ENCODE measurements around the gene ZNF709.
"Not testable (repeated sequence)": the region's sequence is repeated elsewhere in the genome, so short reads cannot be mapped to it uniquely, and the experiment has no call there.

Gene ZNF709

DNA sequence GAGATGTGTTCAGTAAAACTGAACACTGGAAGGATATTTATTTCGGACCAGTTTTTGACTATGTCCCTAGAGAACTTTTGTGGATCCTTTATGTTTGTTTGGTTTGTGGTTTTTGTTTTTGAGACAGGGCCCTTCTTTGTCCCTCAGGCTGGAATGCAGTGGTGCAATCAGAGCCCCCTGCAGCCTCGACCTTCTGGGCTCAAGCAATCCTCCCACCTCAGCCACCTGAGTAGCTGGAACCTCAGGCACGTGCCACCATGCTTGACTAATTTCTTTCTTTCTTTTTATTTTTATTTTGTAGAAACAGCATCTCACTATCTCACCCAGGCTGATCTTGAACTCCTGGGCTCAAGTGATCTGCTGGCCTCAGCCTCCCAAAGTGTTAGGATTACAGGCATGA is 955 bp upstream of the ZNF709 start:
- no peaks in the 10 kb centered on the region for H3K27me3 ChIP-seq (ENCODE audit: control insufficient read depth in 1 of 2, insufficient read depth in 2 of 2, low read length in 2 of 2)
- no peaks in the 10 kb centered on the region for H3K9me3 ChIP-seq (ENCODE audit: control insufficient read depth in 2 of 2, low read length in 2 of 2)
- H3K9ac ChIP-seq (ENCODE audit: low read length in 2 of 2), result no peak overlapping the region
- H3K4me3 ChIP-seq (ENCODE audit: low read length in 2 of 2), result peak overlapping the region in 1 of 2 donors; percentile 98
- H3K36me3 ChIP-seq (ENCODE audit: control insufficient read depth in 2 of 2, insufficient read depth in 2 of 2, low read length in 2 of 2), result no peaks in the 10 kb centered on the region
- H3K27ac ChIP-seq (ENCODE audit: low read length), result no peak overlapping the region
- peaks cover 6% of the 10 kb centered on the region for H3K4me1 ChIP-seq (ENCODE audit: control insufficient read depth, insufficient read depth, low read length)

DNA sequence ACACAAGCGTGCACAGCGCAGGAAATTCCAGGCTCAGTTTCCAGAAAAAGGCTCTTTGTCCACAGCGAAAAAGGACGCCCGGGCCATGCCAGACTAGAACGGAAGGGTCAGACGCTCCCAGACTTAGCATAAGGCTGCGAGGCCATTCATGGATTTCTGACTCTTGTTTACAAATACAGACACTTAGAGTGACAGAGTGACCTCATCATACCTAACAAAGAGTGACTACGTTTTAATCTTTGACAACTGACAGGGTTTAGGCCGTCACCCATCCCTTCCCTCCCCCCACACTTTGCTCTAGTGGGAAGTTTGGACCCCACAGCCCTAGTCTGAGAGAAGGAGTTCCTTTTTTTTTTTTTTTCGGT is 418 bp upstream of the ZNF709 start:
- Histone ChIP-seq H3K4me3 (ENCODE audit: low read length in 2 of 2) (peak overlapping the region; percentile 96 to 98), H3K27me3 (ENCODE audit: control insufficient read depth in 1 of 2, insufficient read depth in 2 of 2, low read length in 2 of 2) (no peaks in the 10 kb centered on the region), H3K9me3 (ENCODE audit: control insufficient read depth in 2 of 2, low read length in 2 of 2) (no peaks in the 10 kb centered on the region), H3K4me1 (ENCODE audit: control insufficient read depth, insufficient read depth, low read length) (peaks cover 6% of the 10 kb centered on the region), H3K36me3 (ENCODE audit: control insufficient read depth in 2 of 2, insufficient read depth in 2 of 2, low read length in 2 of 2) (no peaks in the 10 kb centered on the region), H3K27ac (ENCODE audit: low read length) (peak overlapping the region; percentile 74), H3K9ac (ENCODE audit: low read length in 2 of 2) (peak overlapping the region; percentile 74 to 87)

DNA sequence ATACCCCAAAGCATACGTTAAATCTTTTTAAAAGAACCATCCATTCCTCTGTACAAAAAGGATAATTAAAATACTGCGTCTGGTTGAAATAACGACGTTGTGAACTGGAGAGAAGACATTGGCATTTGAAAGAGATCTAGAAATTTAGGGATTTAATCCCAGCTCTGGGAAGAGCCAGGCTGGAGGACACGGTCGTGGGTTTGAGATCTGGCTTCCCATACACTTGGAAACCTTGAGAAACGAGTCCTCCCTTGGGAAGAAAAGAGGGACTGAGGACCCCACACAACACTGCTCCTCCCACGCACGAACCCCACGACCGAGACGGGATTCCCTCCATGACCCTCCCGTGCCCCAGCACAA is 625 bp downstream of the ZNF709 start:
- Histone ChIP-seq H3K9ac (ENCODE audit: low read length in 2 of 2) (peak overlapping the region; percentile 74 to 87), H3K27ac (ENCODE audit: low read length) (peak overlapping the region; percentile 74), H3K4me1 (ENCODE audit: control insufficient read depth, insufficient read depth, low read length) (peaks cover 6% of the 10 kb centered on the region), H3K4me3 (ENCODE audit: low read length in 2 of 2) (peak overlapping the region; percentile 96 to 98), H3K36me3 (ENCODE audit: control insufficient read depth in 2 of 2, insufficient read depth in 2 of 2, low read length in 2 of 2) (no peaks in the 10 kb centered on the region), H3K9me3 (ENCODE audit: control insufficient read depth in 2 of 2, low read length in 2 of 2) (no peaks in the 10 kb centered on the region), H3K27me3 (ENCODE audit: control insufficient read depth in 1 of 2, insufficient read depth in 2 of 2, low read length in 2 of 2) (no peaks in the 10 kb centered on the region)

DNA sequence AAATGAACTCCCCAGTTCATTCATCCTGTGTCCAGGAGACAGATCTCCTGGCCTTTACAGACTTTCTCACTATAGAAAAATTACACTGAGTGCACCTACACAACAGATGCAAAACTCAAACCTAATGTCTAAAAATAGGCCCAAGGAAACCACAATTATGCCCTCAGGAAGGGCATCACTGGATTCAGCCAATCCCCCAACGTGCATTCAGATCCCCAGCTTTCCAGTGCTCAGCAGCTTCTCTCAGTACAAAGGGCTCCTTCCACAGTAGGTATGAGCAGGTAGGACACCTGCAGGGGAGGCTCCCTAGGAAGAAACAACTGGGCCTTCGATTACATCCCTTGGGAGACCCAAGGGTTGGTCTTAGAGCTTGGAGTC is 2.1 kb downstream of the ZNF709 start:
- H3K4me1 ChIP-seq (ENCODE audit: control insufficient read depth, insufficient read depth, low read length), result peaks cover 6% of the 10 kb centered on the region
- H3K9ac ChIP-seq (ENCODE audit: low read length in 2 of 2), result no peak overlapping the region
- H3K4me3 ChIP-seq (ENCODE audit: low read length in 2 of 2), result no peak overlapping the region
- no peaks in the 10 kb centered on the region for H3K9me3 ChIP-seq (ENCODE audit: control insufficient read depth in 2 of 2, low read length in 2 of 2)
- H3K27me3 ChIP-seq (ENCODE audit: control insufficient read depth in 1 of 2, insufficient read depth in 2 of 2, low read length in 2 of 2), result no peaks in the 10 kb centered on the region
- H3K27ac ChIP-seq (ENCODE audit: low read length), result no peak overlapping the region
- no peaks in the 10 kb centered on the region for H3K36me3 ChIP-seq (ENCODE audit: control insufficient read depth in 2 of 2, insufficient read depth in 2 of 2, low read length in 2 of 2)

DNA sequence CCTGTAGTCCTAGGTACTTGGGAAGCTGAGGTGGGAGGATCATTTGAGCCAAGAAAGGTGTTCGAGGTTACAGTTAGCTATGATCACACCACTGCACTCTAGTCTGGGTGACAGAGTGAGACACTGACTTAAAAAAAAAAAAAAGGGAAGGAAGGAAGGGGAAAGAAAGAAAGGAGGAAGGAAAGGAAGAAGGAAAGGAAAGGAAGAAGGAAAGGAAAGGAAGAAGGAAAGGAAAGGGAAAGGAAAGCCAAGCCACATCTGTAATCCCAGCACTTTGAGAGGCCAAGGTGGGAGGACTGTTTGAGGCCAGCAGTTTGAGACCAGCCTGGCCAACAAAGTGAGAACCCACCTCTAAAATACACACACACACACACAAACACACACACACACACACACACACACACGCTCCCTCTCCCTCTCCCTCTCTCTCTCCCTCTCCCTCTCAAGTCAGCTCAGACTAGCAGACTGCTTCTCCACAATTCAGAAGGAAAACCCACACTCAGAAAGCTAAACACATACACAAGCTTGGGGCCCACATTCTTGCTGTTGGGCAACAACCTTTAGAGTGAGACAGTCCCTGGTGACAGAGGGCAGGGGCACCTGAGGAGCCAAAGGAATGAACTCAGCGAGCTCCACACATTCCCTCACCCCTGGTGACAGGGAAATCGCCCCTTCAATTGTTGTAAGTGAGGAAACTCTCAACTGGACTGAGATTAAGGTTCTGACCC is 2.7 kb downstream of the ZNF709 start:
- no peaks in the 10 kb centered on the region for H3K27me3 ChIP-seq (ENCODE audit: control insufficient read depth in 1 of 2, insufficient read depth in 2 of 2, low read length in 2 of 2)
- H3K4me3 ChIP-seq (ENCODE audit: low read length in 2 of 2), result no peak overlapping the region
- no peak overlapping the region for H3K9ac ChIP-seq (ENCODE audit: low read length in 2 of 2)
- no peaks in the 10 kb centered on the region for H3K9me3 ChIP-seq (ENCODE audit: control insufficient read depth in 2 of 2, low read length in 2 of 2)
- no peak overlapping the region for H3K27ac ChIP-seq (ENCODE audit: low read length)
- H3K4me1 ChIP-seq (ENCODE audit: control insufficient read depth, insufficient read depth, low read length), result peaks cover 6% of the 10 kb centered on the region
- no peaks in the 10 kb centered on the region for H3K36me3 ChIP-seq (ENCODE audit: control insufficient read depth in 2 of 2, insufficient read depth in 2 of 2, low read length in 2 of 2)

DNA sequence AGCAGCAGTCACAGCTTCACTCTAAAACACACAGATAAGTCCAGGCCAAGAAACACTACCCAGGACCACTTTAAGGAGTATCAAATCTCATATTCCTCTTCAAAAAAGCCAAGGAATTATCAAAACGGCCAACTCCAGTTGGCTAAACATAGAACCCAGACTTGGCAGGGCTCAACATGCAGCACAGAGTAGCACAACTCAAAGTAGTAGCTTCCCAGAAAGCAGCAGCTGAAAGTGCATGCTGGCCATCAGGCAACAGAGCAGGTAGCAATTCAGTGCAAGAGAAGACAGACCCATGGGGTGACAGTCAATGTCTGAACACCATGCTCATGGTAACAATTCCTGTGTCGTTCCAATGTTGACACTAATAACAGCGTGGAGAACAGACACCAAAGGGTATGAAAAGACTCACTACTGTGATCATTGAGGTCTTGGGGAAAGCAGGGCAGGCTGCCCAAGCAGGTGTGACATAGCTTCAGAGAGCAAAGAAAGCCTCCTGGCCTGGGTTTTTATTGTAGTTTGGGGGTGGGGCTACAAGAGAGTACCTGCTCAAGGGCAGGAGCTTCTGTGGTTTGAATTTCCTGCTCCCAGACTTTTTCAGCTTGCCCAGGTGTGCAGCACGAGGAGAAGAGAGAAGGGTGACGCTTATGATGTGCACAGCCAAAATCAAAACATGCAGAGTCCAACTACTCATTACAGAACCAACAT is 6.2 kb downstream of the ZNF709 start:
- H3K4me1 ChIP-seq (ENCODE audit: control insufficient read depth, insufficient read depth, low read length), result no peaks in the 10 kb centered on the region
- no peaks in the 10 kb centered on the region for H3K36me3 ChIP-seq (ENCODE audit: control insufficient read depth in 2 of 2, insufficient read depth in 2 of 2, low read length in 2 of 2)
- no peak overlapping the region for H3K9ac ChIP-seq (ENCODE audit: low read length in 2 of 2)
- H3K4me3 ChIP-seq (ENCODE audit: low read length in 2 of 2), result no peak overlapping the region
- no peaks in the 10 kb centered on the region for H3K27me3 ChIP-seq (ENCODE audit: control insufficient read depth in 1 of 2, insufficient read depth in 2 of 2, low read length in 2 of 2)
- H3K9me3 ChIP-seq (ENCODE audit: control insufficient read depth in 2 of 2, low read length in 2 of 2), result no peaks in the 10 kb centered on the region
- H3K27ac ChIP-seq (ENCODE audit: low read length), result no peak overlapping the region

DNA sequence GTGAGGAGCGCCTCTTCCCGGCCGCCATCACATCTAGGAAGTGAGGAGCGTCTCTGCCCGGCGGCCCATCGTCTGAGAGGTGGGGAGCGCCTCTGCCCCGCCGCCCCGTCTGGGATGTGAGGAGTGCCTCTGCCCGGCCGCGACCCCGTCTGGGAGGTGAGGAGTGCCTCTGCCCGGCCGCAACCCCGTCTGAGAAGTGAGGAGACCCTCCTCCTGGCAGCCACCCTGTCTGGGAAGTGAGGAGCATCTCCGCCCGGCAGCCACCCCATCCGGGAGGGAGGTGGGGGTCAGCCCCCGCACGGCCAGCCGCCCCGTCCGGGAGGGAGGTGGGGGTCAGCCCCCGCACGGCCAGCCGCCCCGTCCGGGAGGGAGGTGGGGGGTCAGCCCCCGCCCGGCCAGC is 17.0 kb downstream of the ZNF709 start:
- not testable (repeated sequence) for H3K9ac ChIP-seq (ENCODE audit: low read length in 2 of 2); H3K27me3 ChIP-seq (ENCODE audit: control insufficient read depth in 1 of 2, insufficient read depth in 2 of 2, low read length in 2 of 2); H3K4me1 ChIP-seq (ENCODE audit: control insufficient read depth, insufficient read depth, low read length); H3K27ac ChIP-seq (ENCODE audit: low read length); H3K4me3 ChIP-seq (ENCODE audit: low read length in 2 of 2)
- peaks cover 14 to 26% of the 10 kb centered on the region in 2 donors for H3K9me3 ChIP-seq (ENCODE audit: control insufficient read depth in 2 of 2, low read length in 2 of 2)
- H3K36me3 ChIP-seq (ENCODE audit: control insufficient read depth in 2 of 2, insufficient read depth in 2 of 2, low read length in 2 of 2), result peaks cover 9 to 29% of the 10 kb centered on the region in 2 donors

DNA sequence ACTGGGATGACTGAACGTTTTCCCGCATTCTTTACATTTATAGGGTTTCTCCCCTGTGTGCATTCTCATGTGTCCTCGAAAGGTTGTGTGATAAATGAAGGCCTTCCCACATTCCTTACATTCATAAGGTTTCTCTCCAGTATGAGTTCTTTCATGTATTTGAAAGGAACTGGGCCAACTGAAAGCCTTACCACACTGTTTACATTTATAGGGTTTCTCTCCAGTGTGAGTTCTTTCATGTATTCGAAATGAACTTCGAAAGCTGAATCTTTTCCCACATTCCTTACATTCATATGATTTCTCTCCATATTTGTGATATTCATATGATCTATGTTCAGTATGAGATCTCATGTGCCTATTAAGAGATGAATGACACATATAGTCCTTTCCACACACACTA is 19.4 kb downstream of the ZNF709 start:
- Histone ChIP-seq H3K27me3 (ENCODE audit: control insufficient read depth in 1 of 2, insufficient read depth in 2 of 2, low read length in 2 of 2) (no peaks in the 10 kb centered on the region), H3K9ac (ENCODE audit: low read length in 2 of 2) (no peak overlapping the region), H3K27ac (ENCODE audit: low read length) (no peak overlapping the region), H3K4me1 (ENCODE audit: control insufficient read depth, insufficient read depth, low read length) (no peaks in the 10 kb centered on the region), H3K4me3 (ENCODE audit: low read length in 2 of 2) (no peak overlapping the region), H3K36me3 (ENCODE audit: control insufficient read depth in 2 of 2, insufficient read depth in 2 of 2, low read length in 2 of 2) (peaks cover 9 to 29% of the 10 kb centered on the region in 2 donors), H3K9me3 (ENCODE audit: control insufficient read depth in 2 of 2, low read length in 2 of 2) (peaks cover 14 to 26% of the 10 kb centered on the region in 2 donors)

DNA sequence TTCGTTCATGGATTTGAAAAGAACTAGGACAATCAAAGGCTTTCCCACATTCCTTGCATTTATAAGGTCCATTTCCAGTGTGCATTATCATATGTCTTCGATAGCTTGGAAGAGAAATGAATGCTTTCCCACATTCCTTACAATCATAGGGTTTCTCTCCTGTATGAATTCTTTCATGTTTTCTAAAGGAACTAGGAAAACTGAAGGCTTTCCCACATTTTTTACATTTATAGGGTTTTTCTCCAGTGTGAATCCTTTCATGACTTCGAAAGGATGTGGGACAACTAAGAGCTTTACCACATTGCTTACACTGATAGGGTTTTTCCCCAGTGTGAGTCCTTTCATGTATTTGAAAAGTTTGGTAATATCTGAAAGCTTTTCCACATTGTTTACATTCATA is 19.8 kb downstream of the ZNF709 start:
- Histone ChIP-seq H3K36me3 (ENCODE audit: control insufficient read depth in 2 of 2, insufficient read depth in 2 of 2, low read length in 2 of 2) (peaks cover 9 to 29% of the 10 kb centered on the region in 2 donors), H3K27me3 (ENCODE audit: control insufficient read depth in 1 of 2, insufficient read depth in 2 of 2, low read length in 2 of 2) (no peaks in the 10 kb centered on the region), H3K9ac (ENCODE audit: low read length in 2 of 2) (no peak overlapping the region), H3K9me3 (ENCODE audit: control insufficient read depth in 2 of 2, low read length in 2 of 2) (peaks cover 14 to 26% of the 10 kb centered on the region in 2 donors), H3K27ac (ENCODE audit: low read length) (no peak overlapping the region), H3K4me3 (ENCODE audit: low read length in 2 of 2) (no peak overlapping the region), H3K4me1 (ENCODE audit: control insufficient read depth, insufficient read depth, low read length) (no peaks in the 10 kb centered on the region)

DNA sequence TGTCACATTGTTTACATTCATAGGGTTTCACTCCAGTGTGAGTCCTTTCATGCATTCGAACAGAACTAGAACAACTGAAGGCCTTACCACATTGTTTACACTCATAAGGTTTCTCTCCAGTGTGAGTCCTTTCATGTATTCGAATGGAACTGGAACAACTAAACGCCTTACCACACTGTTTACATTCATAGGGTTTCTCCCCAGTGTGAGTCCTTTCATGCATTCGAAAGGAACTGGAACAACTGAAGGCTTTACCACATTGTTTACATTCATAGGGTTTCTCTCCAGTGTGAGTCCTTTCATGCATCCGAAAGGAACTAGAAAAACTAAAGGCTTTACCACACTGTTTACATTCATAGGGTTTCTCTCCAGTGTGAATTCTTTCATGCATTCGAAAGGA is 20.5 kb downstream of the ZNF709 start:
- not testable (repeated sequence) for H3K4me1 ChIP-seq (ENCODE audit: control insufficient read depth, insufficient read depth, low read length); H3K27ac ChIP-seq (ENCODE audit: low read length); H3K9ac ChIP-seq (ENCODE audit: low read length in 2 of 2); H3K27me3 ChIP-seq (ENCODE audit: control insufficient read depth in 1 of 2, insufficient read depth in 2 of 2, low read length in 2 of 2)
- Histone ChIP-seq H3K9me3 (ENCODE audit: control insufficient read depth in 2 of 2, low read length in 2 of 2) (peaks cover 14 to 26% of the 10 kb centered on the region in 2 donors), H3K36me3 (ENCODE audit: control insufficient read depth in 2 of 2, insufficient read depth in 2 of 2, low read length in 2 of 2) (peaks cover 9 to 29% of the 10 kb centered on the region in 2 donors), H3K4me3 (ENCODE audit: low read length in 2 of 2) (peak overlapping the region in 1 of 2 donors; percentile 49)

DNA sequence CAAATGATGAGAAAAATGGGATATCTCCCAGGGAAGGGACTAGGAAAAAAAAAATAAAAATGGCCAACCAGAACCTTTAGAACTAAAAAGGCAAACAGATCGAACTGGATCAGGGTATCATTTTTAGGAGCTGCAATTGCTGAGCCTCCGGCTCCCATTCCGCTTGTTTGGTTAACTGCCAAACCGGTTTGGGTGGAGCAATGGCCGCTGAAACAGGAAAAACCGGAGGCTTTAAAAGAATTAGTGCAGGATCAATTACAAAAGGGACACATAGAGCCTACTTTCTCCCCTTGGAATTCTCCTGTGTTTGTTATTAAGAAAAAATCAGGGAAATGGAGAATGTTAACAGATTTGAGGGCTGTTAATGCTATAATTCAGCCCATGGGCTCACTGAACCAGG is 31.1 kb downstream of the ZNF709 start:
- H3K27ac ChIP-seq (ENCODE audit: low read length), result no peak overlapping the region
- H3K9ac ChIP-seq (ENCODE audit: low read length in 2 of 2), result no peak overlapping the region
- H3K9me3 ChIP-seq (ENCODE audit: control insufficient read depth in 2 of 2, low read length in 2 of 2), result peaks cover 0 to 10% of the 10 kb centered on the region in 2 donors
- no peak overlapping the region for H3K4me3 ChIP-seq (ENCODE audit: low read length in 2 of 2)
- H3K36me3 ChIP-seq (ENCODE audit: control insufficient read depth in 2 of 2, insufficient read depth in 2 of 2, low read length in 2 of 2), result no peaks in the 10 kb centered on the region
- H3K4me1 ChIP-seq (ENCODE audit: control insufficient read depth, insufficient read depth, low read length), result no peaks in the 10 kb centered on the region
- no peaks in the 10 kb centered on the region for H3K27me3 ChIP-seq (ENCODE audit: control insufficient read depth in 1 of 2, insufficient read depth in 2 of 2, low read length in 2 of 2)

Measured in stomach smooth muscle (tissue), 2 donors.